Islet precursor cell (in vitro differentiated cells): ENCODE measurements around the gene MVB12B.

Experiments used
- DNase-seq: peaks from one replicate; pipeline ENCODE4 v3.0.0-alpha.2; 2018

Gene MVB12B

DNA sequence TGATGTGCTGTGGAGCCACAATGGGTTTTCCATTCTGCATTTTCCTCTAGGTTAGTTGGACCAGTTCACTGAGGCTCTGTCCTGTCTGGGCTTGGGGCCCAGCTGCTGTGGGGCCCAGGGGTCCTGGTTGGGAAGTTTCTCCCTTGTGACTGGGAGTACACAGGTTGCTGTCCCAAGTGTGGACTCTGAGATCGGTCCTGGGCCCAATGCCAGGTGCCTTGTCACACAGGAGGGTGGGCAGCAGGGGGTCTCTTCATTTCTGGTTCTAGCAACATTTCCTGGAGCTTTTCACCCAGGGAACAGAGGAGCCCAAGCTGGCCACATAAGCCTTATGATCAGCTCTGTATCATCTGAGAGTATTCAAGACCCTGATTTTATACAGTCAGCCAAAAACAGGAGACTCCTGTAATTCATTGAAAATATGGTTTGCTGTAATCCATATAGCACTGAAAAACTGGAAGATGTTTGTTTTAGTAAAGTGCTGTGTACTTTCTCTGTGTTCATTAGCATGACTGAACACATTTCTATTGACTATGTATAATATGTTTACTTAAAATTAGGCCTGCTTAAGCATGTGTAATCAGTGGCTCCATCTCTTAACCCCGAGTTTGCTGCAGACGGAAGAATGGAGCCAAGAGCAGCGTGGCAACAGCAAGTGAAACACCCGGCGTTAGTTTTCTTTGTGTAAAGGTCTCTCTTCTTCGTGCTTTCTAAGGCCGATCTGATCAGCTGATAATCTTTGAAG is 62.5 kb downstream of the MVB12B start:
- no peak for DNase-seq

DNA sequence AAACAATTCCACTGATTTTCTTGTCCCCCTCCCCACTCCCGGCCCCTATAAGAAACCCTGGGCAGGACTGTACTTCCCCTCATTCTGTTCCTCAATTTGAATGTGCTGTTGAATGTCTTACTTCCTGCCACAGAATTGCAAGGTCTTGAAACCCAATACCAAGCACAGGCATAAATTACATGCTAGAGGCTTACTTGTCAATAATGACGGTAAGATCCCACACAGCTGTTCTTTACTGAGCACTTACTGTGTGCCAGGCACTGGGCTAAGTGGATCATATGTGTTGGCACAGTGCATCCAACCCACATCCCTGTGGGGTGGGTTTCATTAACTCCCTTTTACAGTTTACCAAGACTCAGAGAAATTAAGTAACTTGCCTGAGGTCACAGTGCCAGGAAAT is 63.4 kb downstream of the MVB12B start:
- DNase-seq: no peak

DNA sequence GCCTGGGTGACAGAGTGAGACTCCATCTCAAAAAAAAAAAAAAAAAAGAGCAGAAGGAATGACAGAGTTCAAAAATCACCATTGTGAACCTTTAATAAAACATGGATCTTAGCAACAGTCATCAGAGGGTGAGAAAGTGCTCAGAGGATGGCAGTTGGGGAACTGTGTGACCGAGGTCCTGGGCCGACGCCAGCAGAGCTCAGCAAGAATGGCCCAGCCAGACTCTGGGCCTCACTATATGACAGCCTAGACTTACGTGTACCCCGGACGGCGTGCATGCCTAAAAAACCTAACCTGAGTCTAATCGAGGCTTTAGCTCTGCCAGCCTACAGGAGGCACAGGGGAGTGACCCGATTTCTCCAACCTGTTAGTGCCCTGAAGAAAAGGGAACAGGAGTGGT is 64.3 kb downstream of the MVB12B start:
- peak; percentile 29 for DNase-seq

DNA sequence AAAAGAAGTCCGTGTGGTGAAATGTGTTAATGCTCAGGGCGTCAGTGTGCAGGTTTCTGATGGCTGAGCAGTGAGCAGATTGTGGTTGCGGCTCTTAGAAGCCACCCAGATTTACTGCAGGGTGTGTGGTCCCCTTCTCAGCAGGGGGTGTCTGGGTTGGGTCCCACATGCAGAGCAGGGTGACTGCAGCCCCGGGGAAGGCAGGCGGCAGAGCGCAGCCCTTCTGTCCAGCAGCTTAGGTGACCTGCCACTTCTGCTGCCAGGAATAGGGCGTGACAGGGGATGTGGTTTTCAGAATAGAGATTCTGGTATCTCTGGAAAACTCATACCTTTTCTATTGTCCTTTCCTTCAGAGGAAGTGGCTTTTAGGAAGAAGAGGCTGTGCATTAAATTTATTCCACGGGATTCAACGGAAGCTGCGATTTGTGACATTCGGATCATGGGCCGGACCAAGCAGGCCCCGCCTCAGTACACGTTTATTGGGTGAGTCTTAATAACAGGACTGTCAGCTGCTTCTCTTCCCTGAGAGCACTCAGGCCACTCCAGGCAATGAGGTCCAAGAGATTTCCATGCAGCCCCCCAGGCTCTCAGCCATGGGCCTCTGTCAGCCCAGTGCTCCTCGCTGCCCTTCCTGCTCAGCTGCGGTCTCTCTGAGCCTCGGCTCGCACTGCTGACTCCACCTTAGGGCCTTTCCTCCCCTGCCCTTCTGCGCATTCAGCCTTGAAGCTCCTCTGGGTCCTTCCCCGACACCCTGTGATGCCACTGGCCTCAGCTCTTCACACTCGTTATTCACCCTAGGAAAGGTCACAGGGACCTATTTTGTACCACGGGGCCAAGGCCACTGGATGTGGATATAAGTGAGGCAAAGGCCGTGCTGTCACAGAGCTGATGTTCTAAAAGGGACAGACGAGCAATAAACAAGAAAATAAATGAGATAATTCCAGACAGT is 65.4 kb downstream of the MVB12B start:
- no peak for DNase-seq

DNA sequence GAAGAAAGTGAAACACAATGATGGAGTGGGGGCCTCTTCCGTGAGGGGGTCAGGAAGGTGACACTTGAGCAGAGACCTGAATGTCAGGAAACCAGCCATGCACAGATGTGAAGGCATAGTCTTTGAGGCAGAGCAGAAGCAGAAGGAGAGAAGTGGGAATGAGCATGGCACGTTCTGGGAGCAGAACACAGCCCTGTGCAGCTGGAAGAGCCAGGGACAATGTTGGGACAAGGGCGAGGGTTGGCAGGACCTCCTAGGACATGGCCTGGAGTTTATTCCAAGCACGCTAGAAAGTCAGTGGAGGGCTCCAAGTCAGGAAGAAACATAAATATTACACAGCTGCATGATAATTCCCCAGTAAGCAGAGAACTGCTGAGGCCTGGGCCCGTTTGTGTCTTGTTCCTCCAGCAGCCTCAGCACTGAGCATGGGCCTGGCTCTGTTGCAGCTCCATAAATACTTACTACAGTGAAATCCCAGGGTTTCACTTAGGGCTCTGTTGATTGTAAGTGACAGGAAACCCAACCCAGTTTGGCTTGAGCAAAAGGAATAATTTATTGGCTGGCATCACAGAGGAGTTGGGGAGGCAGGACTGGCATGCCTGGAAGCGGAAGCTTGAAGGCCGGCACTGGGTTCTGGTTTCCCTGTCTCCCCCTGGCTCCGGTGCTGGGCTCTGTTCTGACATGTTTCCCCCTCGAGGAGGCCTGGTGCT is 66.2 kb downstream of the MVB12B start:
- DNase-seq: no peak

DNA sequence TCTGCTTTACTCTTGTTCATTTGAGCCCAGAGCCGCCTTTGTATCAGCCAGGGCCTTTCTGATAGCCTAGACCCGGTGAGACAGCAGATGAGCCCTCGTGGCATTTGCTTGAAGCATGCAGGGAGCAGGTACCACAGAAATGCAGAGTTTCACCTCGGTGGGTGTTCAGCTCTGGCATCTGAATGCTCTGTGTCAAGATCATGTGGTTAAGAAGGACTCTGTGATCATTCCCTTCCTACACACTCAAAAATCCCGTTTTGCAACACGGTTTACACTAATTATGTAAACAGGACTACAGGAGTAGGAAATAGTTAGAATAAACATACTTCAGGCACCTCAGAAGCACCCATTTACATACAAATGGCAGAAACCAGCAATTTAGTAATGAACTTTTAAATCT is 67.2 kb downstream of the MVB12B start:
- DNase-seq: no peak

DNA sequence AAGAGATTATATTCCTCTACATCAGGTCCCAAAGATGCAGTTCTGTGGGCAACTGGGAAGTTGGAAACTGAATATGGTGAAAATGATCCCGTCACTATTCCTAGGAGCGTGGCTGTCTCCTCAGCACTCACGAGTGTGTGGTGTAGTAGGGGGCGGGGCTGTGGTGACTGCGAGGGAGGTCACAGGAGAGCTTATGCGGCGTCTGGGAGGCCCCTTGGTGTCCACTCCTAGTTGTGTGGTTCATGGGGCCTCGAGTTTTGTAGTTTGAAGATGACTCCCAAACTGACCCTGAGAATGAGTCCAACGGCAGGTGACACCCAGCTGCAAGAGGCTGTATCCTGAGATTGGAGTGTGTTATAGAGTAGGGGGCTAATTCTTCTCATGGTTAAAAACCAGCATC is 68.2 kb downstream of the MVB12B start:
- DNase-seq: no peak

DNA sequence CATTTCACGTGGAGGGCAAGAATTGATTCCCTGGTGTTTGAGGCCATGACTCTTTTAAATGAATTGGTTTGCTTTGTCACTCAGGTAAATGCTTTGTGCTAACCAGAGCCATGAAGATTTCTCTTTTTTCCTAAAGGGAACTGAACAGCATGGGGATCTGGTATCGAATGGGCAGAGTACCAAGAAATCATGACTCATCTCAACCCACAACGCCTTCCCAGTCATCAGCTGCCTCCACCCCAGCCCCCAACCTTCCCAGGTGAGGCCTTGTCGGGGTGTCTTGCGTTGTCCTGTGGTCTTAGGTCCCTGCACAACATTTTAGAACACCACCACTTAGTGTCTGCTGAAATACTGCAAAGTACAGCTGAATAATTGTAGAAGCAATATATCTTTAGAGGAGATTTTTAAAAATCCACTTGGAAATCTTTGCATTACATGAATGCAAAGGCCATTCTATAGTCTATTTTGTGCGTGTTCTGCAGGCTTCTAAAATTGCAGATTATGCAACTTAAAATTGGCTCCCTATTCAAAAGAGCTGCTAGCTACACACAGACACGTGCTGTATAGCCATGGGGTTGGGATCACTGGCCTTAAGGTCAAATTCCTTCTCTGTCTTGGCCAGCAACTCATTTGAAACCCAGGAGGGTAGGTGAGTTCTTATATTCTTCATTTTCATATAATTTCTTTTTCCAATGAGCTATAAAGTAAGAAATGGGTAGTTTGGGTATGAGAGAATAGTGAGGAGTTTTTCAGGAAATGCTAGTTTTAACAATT is 69.0 kb downstream of the MVB12B start:
- no peak for DNase-seq

DNA sequence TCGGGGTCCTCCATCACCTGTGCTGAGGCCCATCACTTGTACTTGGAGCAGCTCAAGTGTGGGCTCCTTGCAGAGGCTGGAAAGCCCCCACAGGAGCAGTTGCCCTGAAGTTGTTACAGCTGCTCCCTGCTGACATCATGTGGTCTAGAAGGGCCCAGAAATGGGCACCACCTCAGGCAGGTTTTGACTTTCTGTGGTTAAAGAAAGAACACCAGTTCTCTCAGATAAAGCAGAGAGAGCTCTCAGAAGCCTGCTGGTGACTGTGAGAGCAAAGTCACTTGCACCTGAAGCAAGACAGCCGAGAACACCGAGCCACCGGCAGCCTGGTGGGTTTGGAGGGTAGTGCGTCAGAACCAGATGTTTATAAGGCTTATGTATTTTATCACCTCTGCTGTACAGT is 70.4 kb downstream of the MVB12B start:
- no peak for DNase-seq

DNA sequence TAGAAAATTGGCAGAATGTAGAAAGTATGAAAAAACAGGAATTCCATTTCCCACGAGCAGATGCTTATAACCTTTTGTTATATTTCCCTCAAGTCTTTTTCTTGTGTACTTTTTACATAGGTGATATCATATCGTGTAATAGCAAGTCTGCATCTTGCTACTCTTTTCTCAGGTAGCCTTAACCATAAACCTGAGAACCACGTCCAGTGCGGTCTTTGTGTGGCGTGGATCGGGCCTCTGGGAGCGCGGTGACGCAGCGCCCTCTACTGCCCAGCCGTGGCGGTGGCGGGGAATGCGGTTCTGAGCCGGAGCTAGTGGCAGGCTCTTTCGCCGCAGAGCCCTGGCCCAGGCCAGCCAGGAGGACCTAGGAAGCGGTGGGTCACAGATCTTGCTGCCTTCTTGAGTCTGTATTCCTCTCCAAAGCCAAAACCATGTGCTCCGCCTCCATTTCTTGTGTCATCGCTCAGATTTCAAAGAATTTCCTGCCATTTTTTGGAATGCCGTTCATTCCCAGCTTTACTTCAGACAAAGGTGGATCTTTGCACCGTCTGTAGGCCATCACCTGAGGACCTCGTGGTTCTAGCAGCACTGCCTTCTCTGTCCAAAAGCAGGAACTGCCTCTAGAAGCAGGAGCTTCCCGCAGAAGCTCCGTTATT is 71.9 kb downstream of the MVB12B start:
- DNase-seq: peak; percentile 88

DNA sequence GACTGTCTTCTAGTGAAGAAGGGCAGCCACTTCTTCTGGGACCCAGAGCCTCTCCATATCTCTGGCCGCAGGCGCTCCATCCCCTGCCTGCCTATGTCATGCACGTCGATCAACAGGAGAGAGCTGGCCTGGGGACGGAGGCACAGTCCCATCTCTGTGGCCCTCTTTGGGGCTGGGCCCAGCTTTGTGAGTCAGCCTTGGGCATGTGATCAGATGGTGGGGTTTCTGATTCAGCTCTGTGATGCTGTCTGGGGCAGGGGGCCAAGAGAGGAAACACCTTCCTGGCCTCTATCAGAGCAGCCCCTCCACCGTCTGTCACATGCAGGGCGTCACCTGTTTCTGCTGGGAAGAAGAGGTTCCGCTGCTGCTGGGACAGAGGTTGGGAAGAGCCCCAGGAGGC is 72.6 kb downstream of the MVB12B start:
- no peak for DNase-seq

DNA sequence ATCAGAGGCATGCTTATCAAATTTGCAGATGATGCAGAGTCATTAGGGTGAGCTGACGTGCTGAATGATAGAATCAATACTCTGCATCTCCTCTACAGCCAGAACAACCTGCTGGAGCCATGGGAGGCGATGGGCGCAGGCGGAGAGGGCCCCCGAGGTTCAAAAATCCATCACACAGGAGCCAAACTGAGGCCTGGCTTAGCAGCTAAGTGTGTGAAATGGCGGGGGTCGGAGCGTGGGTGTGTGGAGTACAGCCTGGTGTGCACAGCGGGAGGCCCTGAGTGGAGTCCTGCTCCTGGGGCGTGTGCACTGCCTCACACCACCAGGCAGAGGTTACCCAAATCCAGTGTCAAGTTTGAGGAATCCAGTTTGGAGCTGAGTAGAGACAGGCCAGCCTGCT is 73.2 kb downstream of the MVB12B start:
- no peak for DNase-seq

DNA sequence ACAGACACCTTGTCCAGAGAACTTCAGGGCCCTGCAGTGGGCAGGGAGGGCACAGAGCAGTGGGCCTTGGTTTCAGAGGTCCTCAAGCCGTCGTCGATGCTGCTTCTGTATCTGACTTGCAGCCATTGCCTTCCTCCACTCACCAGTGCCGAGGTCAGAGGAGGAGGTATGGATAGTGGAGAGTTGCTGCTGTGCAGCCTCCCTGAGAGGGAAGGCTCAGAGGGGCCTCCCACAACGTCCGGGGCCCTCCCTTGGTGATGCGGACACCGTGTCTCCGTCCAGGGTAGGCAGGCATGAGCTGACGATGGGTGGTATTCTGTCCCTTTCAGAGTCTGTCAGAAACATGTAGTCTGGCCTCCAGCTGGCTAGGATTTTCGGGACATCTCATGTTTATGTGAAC is 73.9 kb downstream of the MVB12B start:
- DNase-seq: no peak

DNA sequence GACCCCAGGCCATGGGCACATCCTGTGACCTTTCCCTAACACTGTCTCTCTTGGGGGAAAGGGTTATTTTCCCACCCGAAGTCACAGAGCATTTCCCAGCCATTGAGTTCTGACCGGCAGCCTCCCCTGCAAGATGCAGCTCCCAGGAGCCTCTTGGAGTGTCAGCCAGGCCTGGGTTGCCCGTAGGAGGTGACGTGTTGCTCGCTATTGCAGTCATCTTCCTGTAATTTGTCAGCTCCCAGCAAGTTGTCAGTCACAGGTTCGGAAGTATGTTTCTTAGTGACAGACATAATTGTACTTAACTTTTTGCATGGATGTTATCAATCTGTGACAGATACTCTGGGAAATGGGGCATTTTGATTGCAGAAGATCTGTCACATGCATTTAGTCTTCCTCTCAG is 74.5 kb downstream of the MVB12B start:
- DNase-seq: no peak

DNA sequence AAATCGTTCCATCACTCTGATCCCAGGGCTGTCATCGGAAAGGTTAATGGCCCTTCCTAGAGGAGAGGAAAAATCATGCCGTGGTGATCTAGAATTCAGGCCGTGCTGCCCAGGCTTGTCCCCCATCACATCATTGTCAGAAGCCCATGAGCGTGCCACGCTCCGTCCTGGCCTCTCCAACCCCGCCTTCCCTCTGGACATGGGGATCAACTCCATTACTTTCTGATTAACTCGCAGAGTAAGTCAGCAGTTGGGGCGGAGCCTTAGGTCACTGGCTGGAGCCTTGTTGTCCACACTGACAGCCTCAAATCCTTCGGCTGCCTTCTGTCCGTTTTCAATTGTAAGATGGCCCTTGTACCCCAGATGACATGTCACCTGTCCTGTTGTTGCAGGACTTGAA is 75.0 kb downstream of the MVB12B start:
- DNase-seq: no peak

DNA sequence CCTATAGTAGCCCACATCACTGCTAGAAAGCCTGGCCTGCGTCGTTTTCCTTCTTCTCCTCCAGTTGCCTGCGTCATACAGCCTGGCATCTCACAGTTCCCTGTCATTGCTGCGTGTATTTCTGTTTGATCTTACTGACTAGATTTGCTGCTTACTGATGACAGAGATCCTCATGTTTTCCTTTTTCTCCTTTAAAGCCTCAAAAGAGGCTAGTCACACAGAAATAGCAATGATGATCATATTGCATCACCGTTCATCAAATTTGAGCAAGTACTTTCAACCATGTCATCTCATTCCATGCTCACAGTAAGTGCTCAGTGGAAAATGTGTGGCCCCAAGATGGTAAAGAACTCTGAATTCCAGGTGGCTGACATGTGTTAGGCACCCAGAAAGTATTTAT is 76.8 kb downstream of the MVB12B start:
- no peak for DNase-seq

DNA sequence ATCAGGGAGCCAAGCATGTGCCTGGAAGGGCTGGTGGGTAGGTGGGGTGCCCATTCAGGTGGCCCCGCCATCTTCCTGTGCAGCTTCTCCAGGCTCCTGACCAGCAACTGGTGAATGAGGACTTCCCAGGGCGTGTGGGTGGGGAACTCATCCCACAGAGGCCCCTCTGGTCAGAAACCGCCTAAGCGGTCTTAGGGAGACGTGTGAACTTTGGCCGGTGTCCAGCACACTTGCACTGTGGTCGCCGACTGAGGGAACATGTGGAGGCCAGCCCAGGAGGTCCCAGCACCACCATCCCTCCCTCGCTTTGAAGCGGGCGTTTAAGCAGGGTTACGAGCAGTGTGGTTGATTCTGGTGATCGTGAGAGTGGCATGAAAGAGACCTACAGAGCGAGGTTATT is 77.8 kb downstream of the MVB12B start:
- DNase-seq: no peak

DNA sequence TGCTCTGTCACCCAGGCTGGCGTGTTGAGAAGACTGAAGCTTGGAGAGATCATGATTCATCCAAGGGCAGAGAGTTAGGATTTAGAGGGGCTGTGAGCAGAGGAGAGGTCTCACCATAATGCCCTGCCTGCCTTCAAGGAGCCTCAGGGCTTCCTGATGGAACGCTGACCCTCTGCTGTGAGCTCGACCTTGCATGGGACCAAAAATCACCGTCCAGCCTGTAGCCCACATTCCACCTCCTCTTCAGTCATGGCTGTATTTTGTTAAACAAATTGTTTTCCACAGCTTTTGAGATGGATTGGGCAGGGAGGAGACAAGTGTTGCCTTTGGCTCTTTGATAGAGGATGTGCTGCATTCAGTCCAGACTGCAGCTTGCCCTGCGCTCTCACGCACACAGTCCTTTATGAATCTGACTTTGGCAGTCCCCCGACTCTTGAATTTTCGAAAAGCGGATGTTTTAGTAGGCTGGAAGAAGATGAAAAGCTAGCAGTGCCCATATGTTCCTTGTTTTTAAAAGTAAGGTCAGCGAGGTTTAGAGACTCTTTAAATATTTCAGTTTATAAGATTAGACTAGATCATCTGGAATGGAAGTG is 79.5 kb downstream of the MVB12B start:
- no peak for DNase-seq

DNA sequence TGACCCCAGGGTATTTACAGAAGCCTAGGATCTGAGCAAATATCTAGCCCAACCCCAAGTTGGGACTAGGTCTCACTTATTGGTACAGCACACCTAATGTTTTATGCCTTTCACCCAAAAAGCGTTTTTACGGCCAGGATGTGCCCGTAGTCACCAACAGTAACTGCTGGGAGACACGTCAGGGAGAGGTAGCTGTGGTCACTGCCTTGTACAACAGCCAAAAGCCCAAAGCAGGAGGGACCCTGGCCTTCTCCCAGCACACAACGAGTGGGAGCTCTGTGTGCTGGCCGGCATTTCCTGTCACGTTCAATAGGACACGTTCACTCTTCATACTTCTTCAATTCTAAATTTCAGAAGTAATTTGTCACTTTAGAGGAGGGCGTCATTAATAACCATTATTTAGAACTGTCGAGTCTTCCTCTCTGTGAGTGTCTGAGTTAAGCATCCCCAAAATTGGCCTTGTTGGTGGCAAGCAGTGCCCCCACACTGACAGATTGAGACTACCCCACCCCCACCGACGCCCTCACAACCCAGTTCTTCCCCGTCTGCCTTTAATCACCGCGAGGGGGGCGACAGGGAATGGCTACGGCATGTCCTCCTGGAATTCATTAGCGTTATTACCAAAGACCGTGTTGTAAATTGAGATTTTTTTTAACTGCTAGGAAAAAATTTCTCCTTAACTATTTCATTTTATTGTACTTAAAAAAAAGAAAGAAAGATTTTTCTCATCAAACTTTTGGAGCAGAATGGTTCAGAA is 80.7 kb downstream of the MVB12B start:
- no peak for DNase-seq

DNA sequence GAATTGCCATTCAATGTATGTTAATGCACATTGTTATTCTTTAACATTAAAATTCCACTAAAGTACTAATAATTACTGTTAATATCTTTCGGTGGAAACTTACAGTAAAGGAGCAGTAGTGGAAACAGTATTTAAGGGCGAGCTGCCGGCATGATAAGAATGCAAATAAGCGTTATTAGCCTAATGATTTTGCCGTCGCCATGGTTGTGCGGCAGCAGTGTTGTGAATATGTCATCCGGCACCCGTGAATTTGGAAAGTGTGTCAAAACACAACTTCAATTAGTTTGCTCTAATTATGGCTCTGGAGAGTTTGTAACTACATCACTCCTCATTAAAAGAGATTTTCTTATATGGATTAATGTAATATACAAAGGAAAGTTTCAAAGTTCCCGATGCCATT is 81.4 kb downstream of the MVB12B start:
- no peak for DNase-seq

DNA sequence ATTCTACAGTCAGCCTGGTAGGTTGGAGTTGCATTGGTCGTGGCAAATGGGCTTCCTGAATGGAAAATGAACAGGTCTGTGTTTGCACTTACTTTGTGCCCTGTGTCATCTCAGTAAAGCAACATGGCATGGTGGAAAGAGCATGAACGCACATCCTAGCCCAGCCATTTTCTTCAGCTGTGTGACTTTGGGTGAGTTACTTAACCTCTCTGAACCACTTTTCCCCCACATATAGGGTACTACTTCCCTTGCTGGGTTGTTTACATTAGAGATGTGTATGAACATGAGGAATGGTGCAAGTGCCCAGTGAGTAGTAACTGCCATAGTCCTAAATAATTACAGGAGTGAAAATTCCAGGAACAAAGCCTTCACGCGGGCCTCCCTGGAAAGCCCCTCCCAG is 83.6 kb downstream of the MVB12B start:
- DNase-seq: no peak
